ENCODE data around the gene KLHL18. TPM values are rescaled to one million over a fixed set of nuclear protein-coding genes. Genes with fewer than 3 reads are reported as not detected.

Gene KLHL18
- total RNA-seq, 1 experiment from 2014 or later, result 35.4 TPM

DNA sequence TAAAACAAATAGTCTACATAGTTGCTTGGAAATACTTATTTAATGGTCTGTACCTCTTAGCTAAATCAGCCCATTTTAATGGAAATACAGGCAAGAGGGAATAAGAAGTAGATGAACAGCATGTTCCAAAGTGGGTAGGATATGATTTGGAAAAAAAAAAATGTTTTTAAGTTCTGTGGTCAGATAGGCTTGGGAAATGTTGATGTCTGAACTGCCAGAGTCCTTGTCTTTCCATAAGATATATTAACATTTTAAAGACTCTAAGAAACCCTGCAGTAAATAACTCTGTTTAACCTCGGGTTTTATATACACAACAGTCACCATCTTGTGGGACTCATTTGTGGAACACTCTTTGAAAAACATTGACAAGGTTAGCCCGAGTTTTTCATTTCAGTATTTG is 58.1 kb downstream of the KLHL18 start:
- Histone ChIP-seq H3K4me1 (ENCODE audit: control insufficient read depth, insufficient read depth, low read length) (no peaks in the 10 kb centered on the region), H3K27me3 (ENCODE audit: control insufficient read depth, insufficient read depth, low read length) (no peaks in the 10 kb centered on the region), H3K4me3 (ENCODE audit: low read depth in 2 of 2, low read length in 2 of 2) (no peak overlapping the region), H3K36me3 (ENCODE audit: control insufficient read depth, insufficient read depth, low read length) (no peaks in the 10 kb centered on the region; the same call in 1 of the 2 replicates), H3K27ac (ENCODE audit: low read length) (no peak overlapping the region), H3K9me3 (ENCODE audit: control insufficient read depth, insufficient read depth, low read depth, low read length) (no peaks in the 10 kb centered on the region)
- intact Hi-C loops (cut with micrococcal nuclease; ENCODE audit: unreplicated experiment), result no loop called here
- in situ Hi-C loops (cut with HindIII; ENCODE audit: low pct_unique_long_range_greater_than_20kb, low sequenced_read_pairs), result no loop called here
- POLR2A ChIA-PET, result no interaction called here
- BruUV-seq (replicated peaks), result no TSS peak
- TF ChIP-seq SIN3A (IDR thresholded peaks at IDR 0.05; ENCODE audit: borderline replicate concordance, insufficient read depth, low read depth, low read length), result no peak
- TF ChIP-seq, protein P1, sequence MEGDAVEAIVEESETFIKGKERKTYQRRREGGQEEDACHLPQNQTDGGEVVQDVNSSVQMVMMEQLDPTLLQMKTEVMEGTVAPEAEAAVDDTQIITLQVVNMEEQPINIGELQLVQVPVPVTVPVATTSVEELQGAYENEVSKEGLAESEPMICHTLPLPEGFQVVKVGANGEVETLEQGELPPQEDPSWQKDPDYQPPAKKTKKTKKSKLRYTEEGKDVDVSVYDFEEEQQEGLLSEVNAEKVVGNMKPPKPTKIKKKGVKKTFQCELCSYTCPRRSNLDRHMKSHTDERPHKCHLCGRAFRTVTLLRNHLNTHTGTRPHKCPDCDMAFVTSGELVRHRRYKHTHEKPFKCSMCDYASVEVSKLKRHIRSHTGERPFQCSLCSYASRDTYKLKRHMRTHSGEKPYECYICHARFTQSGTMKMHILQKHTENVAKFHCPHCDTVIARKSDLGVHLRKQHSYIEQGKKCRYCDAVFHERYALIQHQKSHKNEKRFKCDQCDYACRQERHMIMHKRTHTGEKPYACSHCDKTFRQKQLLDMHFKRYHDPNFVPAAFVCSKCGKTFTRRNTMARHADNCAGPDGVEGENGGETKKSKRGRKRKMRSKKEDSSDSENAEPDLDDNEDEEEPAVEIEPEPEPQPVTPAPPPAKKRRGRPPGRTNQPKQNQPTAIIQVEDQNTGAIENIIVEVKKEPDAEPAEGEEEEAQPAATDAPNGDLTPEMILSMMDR (IDR thresholded peaks at IDR 0.05), result no peak
- no peak for TF ChIP-seq TCF7L2 (IDR thresholded peaks at IDR 0.05; ENCODE audit: low read depth, low read length)
- TF ChIP-seq, protein P2, sequence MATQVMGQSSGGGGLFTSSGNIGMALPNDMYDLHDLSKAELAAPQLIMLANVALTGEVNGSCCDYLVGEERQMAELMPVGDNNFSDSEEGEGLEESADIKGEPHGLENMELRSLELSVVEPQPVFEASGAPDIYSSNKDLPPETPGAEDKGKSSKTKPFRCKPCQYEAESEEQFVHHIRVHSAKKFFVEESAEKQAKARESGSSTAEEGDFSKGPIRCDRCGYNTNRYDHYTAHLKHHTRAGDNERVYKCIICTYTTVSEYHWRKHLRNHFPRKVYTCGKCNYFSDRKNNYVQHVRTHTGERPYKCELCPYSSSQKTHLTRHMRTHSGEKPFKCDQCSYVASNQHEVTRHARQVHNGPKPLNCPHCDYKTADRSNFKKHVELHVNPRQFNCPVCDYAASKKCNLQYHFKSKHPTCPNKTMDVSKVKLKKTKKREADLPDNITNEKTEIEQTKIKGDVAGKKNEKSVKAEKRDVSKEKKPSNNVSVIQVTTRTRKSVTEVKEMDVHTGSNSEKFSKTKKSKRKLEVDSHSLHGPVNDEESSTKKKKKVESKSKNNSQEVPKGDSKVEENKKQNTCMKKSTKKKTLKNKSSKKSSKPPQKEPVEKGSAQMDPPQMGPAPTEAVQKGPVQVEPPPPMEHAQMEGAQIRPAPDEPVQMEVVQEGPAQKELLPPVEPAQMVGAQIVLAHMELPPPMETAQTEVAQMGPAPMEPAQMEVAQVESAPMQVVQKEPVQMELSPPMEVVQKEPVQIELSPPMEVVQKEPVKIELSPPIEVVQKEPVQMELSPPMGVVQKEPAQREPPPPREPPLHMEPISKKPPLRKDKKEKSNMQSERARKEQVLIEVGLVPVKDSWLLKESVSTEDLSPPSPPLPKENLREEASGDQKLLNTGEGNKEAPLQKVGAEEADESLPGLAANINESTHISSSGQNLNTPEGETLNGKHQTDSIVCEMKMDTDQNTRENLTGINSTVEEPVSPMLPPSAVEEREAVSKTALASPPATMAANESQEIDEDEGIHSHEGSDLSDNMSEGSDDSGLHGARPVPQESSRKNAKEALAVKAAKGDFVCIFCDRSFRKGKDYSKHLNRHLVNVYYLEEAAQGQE (IDR thresholded peaks at IDR 0.05; ENCODE audit: insufficient read depth in 1 of 2, low read depth in 2 of 2, low read length in 1 of 2), result no peak
- TF ChIP-seq POLR2AphosphoS5 (IDR thresholded peaks at IDR 0.05; ENCODE audit: low read depth, low read length), result no peak
- ATAC-seq (no peak), DNase-seq (ENCODE audit: low read depth, low spot score) (no peak)
- CTCF ChIA-PET, result no interaction called here

DNA sequence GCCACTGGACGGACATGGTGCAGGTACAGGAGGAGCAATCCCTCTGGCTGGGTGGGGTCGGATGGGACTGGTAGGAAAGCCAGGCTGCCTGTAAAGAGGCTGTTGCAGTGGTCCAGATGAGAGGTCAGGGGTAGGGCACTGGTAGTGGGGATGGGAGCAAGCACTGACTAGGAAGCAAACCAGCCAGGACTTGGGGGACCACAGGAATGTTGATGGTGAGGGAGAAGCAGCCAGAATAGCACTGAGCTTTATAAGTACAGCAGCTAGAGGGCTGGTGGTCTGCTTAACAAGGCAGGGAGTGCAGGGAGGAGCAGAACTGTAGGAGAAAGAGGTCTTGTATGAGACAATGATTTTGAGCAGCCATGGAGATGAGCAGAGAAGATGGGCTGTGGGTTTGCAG is 59.4 kb downstream of the KLHL18 start:
- Histone ChIP-seq H3K9me3 (ENCODE audit: control insufficient read depth, insufficient read depth, low read depth, low read length) (no peaks in the 10 kb centered on the region), H3K4me1 (ENCODE audit: control insufficient read depth, insufficient read depth, low read length) (no peaks in the 10 kb centered on the region), H3K27ac (ENCODE audit: low read length) (no peak overlapping the region), H3K36me3 (ENCODE audit: control insufficient read depth, insufficient read depth, low read length) (no peaks in the 10 kb centered on the region; the same call in 1 of the 2 replicates), H3K4me3 (ENCODE audit: low read depth in 2 of 2, low read length in 2 of 2) (no peak overlapping the region), H3K27me3 (ENCODE audit: control insufficient read depth, insufficient read depth, low read length) (no peaks in the 10 kb centered on the region)
- ChIA-PET CTCF (no interaction called here), POLR2A (no interaction called here)
- BruUV-seq (replicated peaks), result no TSS peak
- TF ChIP-seq SIN3A (IDR thresholded peaks at IDR 0.05; ENCODE audit: borderline replicate concordance, insufficient read depth, low read depth, low read length), result no peak
- TF ChIP-seq, protein P2 (IDR thresholded peaks at IDR 0.05; ENCODE audit: insufficient read depth in 1 of 2, low read depth in 2 of 2, low read length in 1 of 2), result no peak
- TF ChIP-seq TCF7L2 (IDR thresholded peaks at IDR 0.05; ENCODE audit: low read depth, low read length), result no peak
- TF ChIP-seq POLR2AphosphoS5 (IDR thresholded peaks at IDR 0.05; ENCODE audit: low read depth, low read length), result no peak
- TF ChIP-seq, protein P1 (IDR thresholded peaks at IDR 0.05), result no peak
- DNase-seq (ENCODE audit: low read depth, low spot score) (no peak), ATAC-seq (no peak)
- intact Hi-C loops (cut with micrococcal nuclease; ENCODE audit: unreplicated experiment), result no loop called here
- in situ Hi-C loops (cut with HindIII; ENCODE audit: low pct_unique_long_range_greater_than_20kb, low sequenced_read_pairs), result no loop called here
